SH-SY5Y (cell line): ENCODE data around the gene SNAPC2.

Experiments
- GATA2 ChIP-seq: IDR thresholded peaks from 2 replicates; pipeline ENCODE4 v1.6.1; 2011; ENCODE audit warnings: mild to moderate bottlenecking, low read depth, low read length
- GATA3 ChIP-seq: IDR thresholded peaks from 2 replicates; pipeline ENCODE4 v1.6.1; 2011; ENCODE audit warnings: low read depth, mild to moderate bottlenecking, low read length, moderate library complexity

GRCh38 chr19:7900931-7901330 is 19.2 kb upstream of the SNAPC2 start:
- TF ChIP-seq GATA3, result no peak
- TF ChIP-seq GATA2, result no peak
